Measurements from ENCODE around the gene PODNL1. TPM values are rescaled to one million over a fixed set of nuclear protein-coding genes. Genes with fewer than 3 reads are reported as not detected.

The PODNL1 gene
- total and polyA plus RNA-seq, 2 of the 13 experiments (the other 11 are each of a cell fraction or from before 2014, with no cell fraction given), result 0.18 TPM; not detected in 1

GRCh38 chr19:13954185-13954584 lies 16.0 kb upstream of the PODNL1 start (continued):
- TF ChIP-seq, protein P1, sequence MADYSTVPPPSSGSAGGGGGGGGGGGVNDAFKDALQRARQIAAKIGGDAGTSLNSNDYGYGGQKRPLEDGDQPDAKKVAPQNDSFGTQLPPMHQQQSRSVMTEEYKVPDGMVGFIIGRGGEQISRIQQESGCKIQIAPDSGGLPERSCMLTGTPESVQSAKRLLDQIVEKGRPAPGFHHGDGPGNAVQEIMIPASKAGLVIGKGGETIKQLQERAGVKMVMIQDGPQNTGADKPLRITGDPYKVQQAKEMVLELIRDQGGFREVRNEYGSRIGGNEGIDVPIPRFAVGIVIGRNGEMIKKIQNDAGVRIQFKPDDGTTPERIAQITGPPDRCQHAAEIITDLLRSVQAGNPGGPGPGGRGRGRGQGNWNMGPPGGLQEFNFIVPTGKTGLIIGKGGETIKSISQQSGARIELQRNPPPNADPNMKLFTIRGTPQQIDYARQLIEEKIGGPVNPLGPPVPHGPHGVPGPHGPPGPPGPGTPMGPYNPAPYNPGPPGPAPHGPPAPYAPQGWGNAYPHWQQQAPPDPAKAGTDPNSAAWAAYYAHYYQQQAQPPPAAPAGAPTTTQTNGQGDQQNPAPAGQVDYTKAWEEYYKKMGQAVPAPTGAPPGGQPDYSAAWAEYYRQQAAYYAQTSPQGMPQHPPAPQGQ (CRISPR knock-in tag; IDR thresholded peaks at IDR 0.05; ENCODE audit: borderline replicate concordance), result no peak
- TF ChIP-seq ZFP90 (CRISPR knock-in tag; IDR thresholded peaks at IDR 0.05; ENCODE audit: borderline replicate concordance) (no peak), CHD4 (IDR thresholded peaks at IDR 0.05; ENCODE audit: borderline replicate concordance, low read length) (no peak), SOX13 (IDR thresholded peaks at IDR 0.05) (no peak), SOX13 (CRISPR knock-in tag; conservative IDR thresholded peaks at IDR 0.05 in 1 of 2, IDR thresholded peaks at IDR 0.05 in 1 of 2) (no peak), TFAP4 (IDR thresholded peaks at IDR 0.05; ENCODE audit: borderline replicate concordance, low read depth) (no peak), NFYB (CRISPR knock-in tag; IDR thresholded peaks at IDR 0.05) (no peak), KLF15 (CRISPR knock-in tag; IDR thresholded peaks at IDR 0.05; ENCODE audit: borderline replicate concordance) (no peak), CBX2 (IDR thresholded peaks at IDR 0.05; ENCODE audit: low read depth, low read length) (no peak), CBX2 (CRISPR knock-in tag; IDR thresholded peaks at IDR 0.05; ENCODE audit: low read depth) (no peak)
- TF ChIP-seq, protein P2, sequence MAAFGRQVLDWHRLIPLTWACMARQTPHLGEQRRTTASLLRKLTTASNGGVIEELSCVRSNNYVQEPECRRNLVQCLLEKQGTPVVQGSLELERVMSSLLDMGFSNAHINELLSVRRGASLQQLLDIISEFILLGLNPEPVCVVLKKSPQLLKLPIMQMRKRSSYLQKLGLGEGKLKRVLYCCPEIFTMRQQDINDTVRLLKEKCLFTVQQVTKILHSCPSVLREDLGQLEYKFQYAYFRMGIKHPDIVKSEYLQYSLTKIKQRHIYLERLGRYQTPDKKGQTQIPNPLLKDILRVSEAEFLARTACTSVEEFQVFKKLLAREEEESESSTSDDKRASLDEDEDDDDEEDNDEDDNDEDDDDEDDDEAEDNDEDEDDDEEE (CRISPR knock-in tag; IDR thresholded peaks at IDR 0.05), result no peak
